GM12872 (cell line): Measurements from ENCODE around the gene EPHA8.

Experiments
- TF ChIP-seq, protein P1 (sequence below): IDR thresholded peaks from 3 replicates; pipeline ENCODE4 v1.5.1; 2011; ENCODE audit warnings: low read depth, mild to moderate bottlenecking, low read length, moderate library complexity; ENCODE audit not compliant: insufficient read depth

The EPHA8 gene

GRCh38 chr1:22586356-22587130 is 23.3 kb downstream of the EPHA8 start:
- TF ChIP-seq, protein P1, sequence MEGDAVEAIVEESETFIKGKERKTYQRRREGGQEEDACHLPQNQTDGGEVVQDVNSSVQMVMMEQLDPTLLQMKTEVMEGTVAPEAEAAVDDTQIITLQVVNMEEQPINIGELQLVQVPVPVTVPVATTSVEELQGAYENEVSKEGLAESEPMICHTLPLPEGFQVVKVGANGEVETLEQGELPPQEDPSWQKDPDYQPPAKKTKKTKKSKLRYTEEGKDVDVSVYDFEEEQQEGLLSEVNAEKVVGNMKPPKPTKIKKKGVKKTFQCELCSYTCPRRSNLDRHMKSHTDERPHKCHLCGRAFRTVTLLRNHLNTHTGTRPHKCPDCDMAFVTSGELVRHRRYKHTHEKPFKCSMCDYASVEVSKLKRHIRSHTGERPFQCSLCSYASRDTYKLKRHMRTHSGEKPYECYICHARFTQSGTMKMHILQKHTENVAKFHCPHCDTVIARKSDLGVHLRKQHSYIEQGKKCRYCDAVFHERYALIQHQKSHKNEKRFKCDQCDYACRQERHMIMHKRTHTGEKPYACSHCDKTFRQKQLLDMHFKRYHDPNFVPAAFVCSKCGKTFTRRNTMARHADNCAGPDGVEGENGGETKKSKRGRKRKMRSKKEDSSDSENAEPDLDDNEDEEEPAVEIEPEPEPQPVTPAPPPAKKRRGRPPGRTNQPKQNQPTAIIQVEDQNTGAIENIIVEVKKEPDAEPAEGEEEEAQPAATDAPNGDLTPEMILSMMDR: no peak

- TF ChIP-seq, protein P1: no peak
These were observed 24.0 kb downstream of the EPHA8 start for GRCh38 chr1:22587247-22587646.

DNA sequence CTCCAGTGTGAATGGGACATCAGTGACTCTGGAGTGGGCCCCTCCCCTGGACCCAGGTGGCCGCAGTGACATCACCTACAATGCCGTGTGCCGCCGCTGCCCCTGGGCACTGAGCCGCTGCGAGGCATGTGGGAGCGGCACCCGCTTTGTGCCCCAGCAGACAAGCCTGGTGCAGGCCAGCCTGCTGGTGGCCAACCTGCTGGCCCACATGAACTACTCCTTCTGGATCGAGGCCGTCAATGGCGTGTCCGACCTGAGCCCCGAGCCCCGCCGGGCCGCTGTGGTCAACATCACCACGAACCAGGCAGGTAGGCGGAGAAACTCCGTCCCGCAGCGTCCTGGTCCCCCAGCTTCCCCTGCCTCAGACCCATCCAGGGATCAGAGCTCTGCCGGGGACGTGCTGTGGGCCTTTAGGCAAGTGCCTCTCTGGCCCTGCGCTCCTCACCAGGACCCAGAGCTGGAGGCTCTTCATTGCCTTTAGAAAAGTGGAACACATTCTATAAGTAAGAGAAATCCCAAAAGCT is 25.7 kb downstream of the EPHA8 start:
- TF ChIP-seq, protein P1: no peak

- TF ChIP-seq, protein P1: no peak
These were observed 28.3 kb downstream of the EPHA8 start for GRCh38 chr1:22591576-22591975.

- TF ChIP-seq, protein P1: no peak
These were observed 28.8 kb downstream of the EPHA8 start for GRCh38 chr1:22592051-22592450.

GRCh38 chr1:22592919-22593790 is 29.9 kb downstream of the EPHA8 start:
- TF ChIP-seq, protein P1: no peak

GRCh38 chr1:22594396-22594795 is 31.1 kb downstream of the EPHA8 start:
- TF ChIP-seq, protein P1: no peak
